ENCODE results near the gene PHF10.

PHF10 gene

DNA sequence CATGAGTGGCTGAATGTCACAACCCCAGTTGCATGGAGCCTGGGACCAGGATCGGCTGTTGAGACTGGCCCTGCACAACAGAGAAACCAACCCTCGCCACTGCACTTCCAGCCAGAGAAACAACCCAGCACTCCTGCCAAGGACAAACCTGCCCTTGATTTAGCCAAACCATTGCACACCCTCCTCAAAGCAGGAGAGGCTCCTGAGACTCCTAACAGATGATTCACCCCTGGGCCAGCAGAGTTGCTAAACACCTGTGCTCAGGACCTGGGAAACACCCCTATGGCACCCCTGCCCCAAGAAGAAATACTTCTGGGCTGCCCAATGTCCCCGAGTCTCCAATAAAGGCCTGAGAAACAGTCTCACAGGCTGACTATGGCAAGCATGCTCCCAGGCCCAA, 40.2 kb downstream of the PHF10 start:
- H3K4me3 ChIP-seq (ENCODE audit: low read depth, low read length), result no peak overlapping the region
- in situ Hi-C loops (cut with HindIII; ENCODE audit: low sequenced_read_pairs), result no loop called here
- TF ChIP-seq CTCF (IDR thresholded peaks at IDR 0.05; ENCODE audit: low read depth, low read length, missing control alignments), result no peak
- DNase-seq (ENCODE audit: low read depth), result no peak

- in situ Hi-C loops (cut with HindIII; ENCODE audit: low sequenced_read_pairs), result no loop called here
- no peak for TF ChIP-seq CTCF (IDR thresholded peaks at IDR 0.05; ENCODE audit: low read depth, low read length, missing control alignments)
- H3K4me3 ChIP-seq (ENCODE audit: low read depth, low read length), result no peak overlapping the region
- no peak for DNase-seq (ENCODE audit: low read depth)
Measured at GRCh38 chr6:169678342-169678741, 46.0 kb downstream of the PHF10 start.

DNA sequence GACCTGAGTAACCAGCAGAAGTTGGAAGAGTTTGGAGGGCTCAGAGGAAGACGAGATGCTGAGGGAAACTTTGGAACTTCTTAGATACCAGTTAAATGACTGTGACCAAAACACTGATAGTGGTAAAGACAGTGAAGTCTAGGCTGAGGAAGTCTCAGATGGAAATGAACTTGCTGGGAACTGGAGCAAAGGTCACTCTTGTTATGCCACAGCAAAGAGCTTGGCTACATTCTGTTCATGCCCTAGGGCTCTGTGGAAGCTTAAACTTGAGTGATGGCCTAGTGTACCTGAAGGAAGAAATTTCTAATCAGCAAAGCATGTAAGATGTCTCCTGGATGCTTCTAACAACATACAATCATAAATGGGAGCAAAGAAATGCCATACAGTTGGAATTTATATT, 47.2 kb downstream of the PHF10 start:
- DNase-seq (ENCODE audit: low read depth), result no peak
- in situ Hi-C loops (cut with HindIII; ENCODE audit: low sequenced_read_pairs), result no loop called here
- H3K4me3 ChIP-seq (ENCODE audit: low read depth, low read length), result no peak overlapping the region
- TF ChIP-seq CTCF (IDR thresholded peaks at IDR 0.05; ENCODE audit: low read depth, low read length, missing control alignments), result no peak

GRCh38 chr6:169675011-169675410, 49.3 kb downstream of the PHF10 start:
- no peak overlapping the region for H3K4me3 ChIP-seq (ENCODE audit: low read depth, low read length)
- no peak for TF ChIP-seq CTCF (IDR thresholded peaks at IDR 0.05; ENCODE audit: low read depth, low read length, missing control alignments)
- in situ Hi-C loops (cut with HindIII; ENCODE audit: low sequenced_read_pairs), result no loop called here
- no peak for DNase-seq (ENCODE audit: low read depth)

GRCh38 chr6:169671563-169671962, 52.7 kb downstream of the PHF10 start:
- no peak overlapping the region for H3K4me3 ChIP-seq (ENCODE audit: low read depth, low read length)
- no peak for DNase-seq (ENCODE audit: low read depth)
- in situ Hi-C loops (cut with HindIII; ENCODE audit: low sequenced_read_pairs), result no loop called here
- no peak for TF ChIP-seq CTCF (IDR thresholded peaks at IDR 0.05; ENCODE audit: low read depth, low read length, missing control alignments)

GRCh38 chr6:169669889-169670288, 54.4 kb downstream of the PHF10 start:
- in situ Hi-C loops (cut with HindIII; ENCODE audit: low sequenced_read_pairs), result no loop called here
- no peak for DNase-seq (ENCODE audit: low read depth)

More at GRCh38 chr6:169669889-169670288, 54.4 kb downstream of the PHF10 start:
- no peak overlapping the region for H3K4me3 ChIP-seq (ENCODE audit: low read depth, low read length)
- no peak for TF ChIP-seq CTCF (IDR thresholded peaks at IDR 0.05; ENCODE audit: low read depth, low read length, missing control alignments)

Data from astrocyte of the cerebellum (primary cell).